ENCODE data around the gene MARCHF3. TPM values are rescaled to one million over a fixed set of nuclear protein-coding genes. Genes with fewer than 3 reads are reported as not detected.
A peak's percentile ranks its signal among the peaks of the same experiment; 100 is the strongest.

The MARCHF3 gene
- total and polyA plus RNA-seq, 12 donors = 4.8 to 76.2 (median 45.9) TPM

GRCh38 chr5:127028822-127029457 is 1.4 kb downstream of the MARCHF3 start:
- Histone ChIP-seq H3K4me3 (peak overlapping the region in 9 of 10 donors; percentile 52 to 94 (median 82)), H3K4me1 (peaks cover 5 to 65% (median 44%) of the 10 kb centered on the region in 9 donors), H3K27me3 (peaks cover 0 to 14% (median 0%) of the 10 kb centered on the region in 7 donors), H3K9me3 (no peaks in the 10 kb centered on the region), H3K27ac (peak overlapping the region in 5 of 10 donors; percentile 92 to 94 (median 93)), H3K36me3 (no peaks in the 10 kb centered on the region)
- TF ChIP-seq CTCF (IDR thresholded peaks at IDR 0.05) = no peak
- intact Hi-C loops (cut with DNase I) = loop anchor here in 7 of 10 donors (5.0 to 10.0 kb wide), 6 partner anchors 54 to 114 kb away; no protein-coding TSS in a partner anchor
- no peak for DNase-seq
- peak in 1 of 8 donors; percentile 23 for ATAC-seq
- WGBS, 2 donors = 43 to 55% methylated on average over 12 of the region's 12 CpGs

- intact Hi-C loops (cut with DNase I) = loop anchor here in 7 of 10 donors (5.0 to 10.0 kb wide), 6 partner anchors 53 to 113 kb away; no protein-coding TSS in a partner anchor
Observed at GRCh38 chr5:127027539-127027938, 2.8 kb downstream of the MARCHF3 start.

GRCh38 chr5:127026166-127026565 is 4.2 kb downstream of the MARCHF3 start:
- H3K4me1 ChIP-seq = peaks cover 1 to 60% (median 41%) of the 10 kb centered on the region in 9 donors
- H3K27me3 ChIP-seq = peaks cover 0 to 6% (median 0%) of the 10 kb centered on the region in 7 donors
- H3K9me3 ChIP-seq = no peaks in the 10 kb centered on the region
- intact Hi-C loops (cut with DNase I) = loop anchor here in 7 of 10 donors (5.0 to 10.0 kb wide), 6 partner anchors 51 to 111 kb away; no protein-coding TSS in a partner anchor
- no peak for TF ChIP-seq CTCF (IDR thresholded peaks at IDR 0.05)
- H3K36me3 ChIP-seq = no peaks in the 10 kb centered on the region
- peak overlapping the region in 7 of 10 donors; percentile 10 to 68 (median 45) for H3K27ac ChIP-seq
- ATAC-seq (no peak), DNase-seq (no peak)
- WGBS, 2 donors = 76 to 86% methylated on average over 2 of the region's 2 CpGs
- H3K4me3 ChIP-seq = no peak overlapping the region

More at GRCh38 chr5:127027539-127027938, 2.8 kb downstream of the MARCHF3 start:
- 91 to 96% methylated on average over 1 of the region's 1 CpG for WGBS, 2 donors
- peaks cover 0 to 14% (median 0%) of the 10 kb centered on the region in 7 donors for H3K27me3 ChIP-seq
- no peaks in the 10 kb centered on the region for H3K9me3 ChIP-seq
- no peak for TF ChIP-seq CTCF (IDR thresholded peaks at IDR 0.05)
- no peak for DNase-seq
- H3K4me3 ChIP-seq = no peak overlapping the region
- no peak for ATAC-seq
- peaks cover 5 to 67% (median 47%) of the 10 kb centered on the region in 9 donors for H3K4me1 ChIP-seq
- H3K36me3 ChIP-seq = no peaks in the 10 kb centered on the region
- H3K27ac ChIP-seq = peak overlapping the region in 4 of 10 donors; percentile 28 to 68 (median 50)

- peaks cover 0 to 4% (median 0%) of the 10 kb centered on the region in 7 donors for H3K27me3 ChIP-seq
- H3K36me3 ChIP-seq = no peaks in the 10 kb centered on the region
- TF ChIP-seq CTCF (IDR thresholded peaks at IDR 0.05) = no peak
- DNase-seq (no peak), ATAC-seq (no peak)
- H3K4me1 ChIP-seq = peaks cover 0 to 57% (median 37%) of the 10 kb centered on the region in 9 donors
- H3K4me3 ChIP-seq = no peak overlapping the region
- peak overlapping the region in 5 of 10 donors; percentile 28 to 68 (median 45) for H3K27ac ChIP-seq
- intact Hi-C loops (cut with DNase I) = loop anchor here in 7 of 10 donors (5.0 to 10.0 kb wide), 6 partner anchors 51 to 111 kb away; no protein-coding TSS in a partner anchor
- 54 to 74% methylated on average over 1 of the region's 1 CpG for WGBS, 2 donors
- no peaks in the 10 kb centered on the region for H3K9me3 ChIP-seq
Observed at GRCh38 chr5:127025467-127025866, 4.9 kb downstream of the MARCHF3 start.
